Daoy (cell line): ENCODE results near the gene NR3C2. TPM values are rescaled to one million over a fixed set of nuclear protein-coding genes. Genes with fewer than 3 reads are reported as not detected.
A peak's percentile ranks its signal among the peaks of the same experiment; 100 is the strongest.

ENCODE experiments used
- DNase-seq: peaks from one replicate; pipeline ENCODE4 v3.0.0-alpha.2; 2015; ENCODE audit warnings: low read depth
- total RNA-seq: library from RNA; depleted of rRNA; stranded (reverse); fragments of >200 nt; shearing (Covaris generic); gene quantifications from 2 replicates; pipeline ENCODE4 v1.2.3, GENCODE V29; 2014; rRNA removed

The NR3C2 gene
- total RNA-seq: 0.34 TPM in 1 of 2 replicates, not detected in the other

- DNase-seq: peak; percentile 92
Observed at GRCh38 chr4:148441986-148442831, at the start of gene NR3C2. Gene NR3C2, minus strand, starts transcription at chr4:148442414.

GRCh38 chr4:148487181-148487580 is 45.0 kb upstream of the NR3C2 start:
- no peak for DNase-seq

GRCh38 chr4:148481636-148482035 is 39.4 kb upstream of the NR3C2 start:
- DNase-seq: no peak

- DNase-seq: no peak
Observed at GRCh38 chr4:148477276-148477675, 35.1 kb upstream of the NR3C2 start.

- no peak for DNase-seq
Observed at GRCh38 chr4:148469938-148470337, 27.7 kb upstream of the NR3C2 start.

GRCh38 chr4:148454835-148455234 is 12.6 kb upstream of the NR3C2 start:
- no peak for DNase-seq

- DNase-seq: no peak
Observed at GRCh38 chr4:148453833-148454232, 11.6 kb upstream of the NR3C2 start.

- DNase-seq: peak; percentile 15
Observed at GRCh38 chr4:148452970-148453369, 10.8 kb upstream of the NR3C2 start.

GRCh38 chr4:148449921-148450320 is 7.7 kb upstream of the NR3C2 start:
- no peak for DNase-seq

GRCh38 chr4:148448141-148448540 is 5.9 kb upstream of the NR3C2 start:
- DNase-seq: no peak

- peak; percentile 2 for DNase-seq
Observed at GRCh38 chr4:148447681-148448080, 5.5 kb upstream of the NR3C2 start.

GRCh38 chr4:148445860-148446330 is 3.7 kb upstream of the NR3C2 start:
- no peak for DNase-seq

- DNase-seq: peak; percentile 39
Observed at GRCh38 chr4:148445071-148445859, 3.1 kb upstream of the NR3C2 start.

GRCh38 chr4:148444296-148445070 is 2.3 kb upstream of the NR3C2 start:
- peak; percentile 12 for DNase-seq

- DNase-seq: peak; percentile 12
Observed at GRCh38 chr4:148443512-148444295, 1.5 kb upstream of the NR3C2 start.

- DNase-seq: peak; percentile 16
Observed at GRCh38 chr4:148442832-148443511, 758 bp upstream of the NR3C2 start.

- no peak for DNase-seq
Observed at GRCh38 chr4:148441624-148441985, 609 bp downstream of the NR3C2 start.

GRCh38 chr4:148438047-148438446 is 4.2 kb downstream of the NR3C2 start:
- DNase-seq: no peak

GRCh38 chr4:148437439-148437838 is 4.8 kb downstream of the NR3C2 start:
- no peak for DNase-seq

GRCh38 chr4:148436512-148436911 is 5.7 kb downstream of the NR3C2 start:
- DNase-seq: no peak
